Hepatocyte (in vitro differentiated cells): Measurements from ENCODE around the gene NR2C1. TPM values are rescaled to one million over a fixed set of nuclear protein-coding genes. Genes with fewer than 3 reads are reported as not detected.
A peak's percentile ranks its signal among the peaks of the same experiment; 100 is the strongest.

ENCODE experiments used
- DNase-seq: peaks from one replicate; pipeline ENCODE4 v3.0.0-alpha.2; 2016; ENCODE audit warnings: low spot score
- H2AFZ ChIP-seq: fragments of 200-600 bp; sonication (generic); 2 replicates; pipeline ENCODE4 v1.6.0; 2016; ENCODE audit warnings: antibody characterized with exemption, mild to moderate bottlenecking
- H3K27ac ChIP-seq: fragments of 200-600 bp; sonication (generic); 2 replicates; pipeline ENCODE4 v1.5.1; 2016; ENCODE audit warnings: mild to moderate bottlenecking
- H3K27me3 ChIP-seq: fragments of 200-600 bp; sonication (generic); 2 replicates; pipeline ENCODE4 v1.6.1; 2016
- H3K36me3 ChIP-seq: fragments of 200-600 bp; sonication (generic); replicated peaks from 2 replicates; pipeline ENCODE4 v1.5.1; 2016; ENCODE audit warnings: low read depth; ENCODE audit not compliant: insufficient read depth
- H3K4me1 ChIP-seq: fragments of 200-600 bp; sonication (generic); 2 replicates; pipeline ENCODE4 v1.5.1; 2016; ENCODE audit warnings: mild to moderate bottlenecking, moderate library complexity; ENCODE audit not compliant: insufficient read depth
- H3K4me2 ChIP-seq: fragments of 200-600 bp; sonication (generic); 2 replicates; pipeline ENCODE4 v1.6.0; 2016
- H3K4me3 ChIP-seq: fragments of 200-600 bp; sonication (generic); 2 replicates; pipeline ENCODE4 v1.5.1; 2016; ENCODE audit warnings: mild to moderate bottlenecking
- H3K79me2 ChIP-seq: fragments of 200-600 bp; sonication (generic); 2 replicates; pipeline ENCODE4 v1.6.0; 2017; ENCODE audit warnings: mild to moderate bottlenecking
- H3K9me2 ChIP-seq: fragments of 200-600 bp; sonication (generic); replicated peaks from 2 replicates; pipeline ENCODE4 v1.6.0; 2017; ENCODE audit warnings: mild to moderate bottlenecking; ENCODE audit not compliant: insufficient read depth
- H3K9me3 ChIP-seq: fragments of 200-600 bp; sonication (generic); 2 replicates; pipeline ENCODE4 v1.5.1; 2016; ENCODE audit warnings: low read depth, mild to moderate bottlenecking
- H4K20me1 ChIP-seq: fragments of 200-600 bp; sonication (generic); 2 replicates; pipeline ENCODE4 v1.6.0; 2016; ENCODE audit warnings: mild to moderate bottlenecking; ENCODE audit not compliant: insufficient read depth, poor library complexity, severe bottlenecking
- CTCF ChIP-seq: fragments of 200-600 bp; sonication (generic); IDR thresholded peaks from 2 replicates; pipeline ENCODE4 v1.5.1; 2016; ENCODE audit warnings: antibody characterized with exemption, mild to moderate bottlenecking; ENCODE audit not compliant: poor library complexity
- EZH2 ChIP-seq: fragments of 200-600 bp; sonication (generic); IDR thresholded peaks from 2 replicates; pipeline ENCODE4 v1.6.1; 2016; ENCODE audit warnings: antibody characterized with exemption, mild to moderate bottlenecking, borderline replicate concordance
- EZH2phosphoT487 ChIP-seq: fragments of 200-600 bp; sonication (generic); IDR thresholded peaks from one replicate; pipeline ENCODE4 v1.6.1; 2018; ENCODE audit warnings: antibody characterized with exemption, mild to moderate bottlenecking, low read depth, moderate library complexity; ENCODE audit not compliant: unreplicated experiment, severe bottlenecking
- WGBS: methylation state at CpG from one replicate; pipeline ENCODE4 v1.1.6; 2016; ENCODE audit warnings: low lambda C conversion rate; ENCODE audit errors: missing lambda C conversion rate; 5-methylcytosine and 5-hydroxymethylcytosine counted together
- polyA plus RNA-seq: library from polyadenylated mRNA; unstranded; fragments of >200 nt; fragmentation: Nextera tagmentation; extraction: Ambion mirVana; gene quantifications from 2 replicates; pipeline ENCODE4 v1.2.1, GENCODE V29; 2016
- total RNA-seq: library from RNA; depleted of rRNA; stranded (reverse); fragments of >200 nt; gene quantifications from 2 replicates; pipeline ENCODE4 v1.2.3, GENCODE V29; 2014

Gene NR2C1
- total and polyA plus RNA-seq, 2 experiments from 2014 or later, result 28.4 to 40.6 TPM

- Histone ChIP-seq H3K4me1 (peaks cover 4% of the 10 kb centered on the region), H3K9me2 (no peaks in the 10 kb centered on the region), H3K4me3 (no peak overlapping the region), H2AFZ (no peak overlapping the region), H3K27me3 (no peaks in the 10 kb centered on the region), H3K9me3 (no peaks in the 10 kb centered on the region), H3K79me2 (peaks cover 4% of the 10 kb centered on the region), H3K27ac (peak overlapping the region; percentile 75), H3K36me3 (no peaks in the 10 kb centered on the region), H3K4me2 (peak overlapping the region; percentile 35), H4K20me1 (no peaks in the 10 kb centered on the region)
- 42% methylated on average over 5 of the region's 5 CpGs for WGBS
- DNase-seq, result peak; percentile 74
- no peak for TF ChIP-seq CTCF
- no peak for TF ChIP-seq EZH2
- TF ChIP-seq EZH2phosphoT487, result no peak
Measured at GRCh38 chr12:94973221-94973620, 100.2 kb downstream of the NR2C1 start.

- Histone ChIP-seq H3K27me3 (no peaks in the 10 kb centered on the region), H3K4me2 (peak overlapping the region; percentile 8), H3K79me2 (peaks cover 4% of the 10 kb centered on the region), H3K36me3 (no peaks in the 10 kb centered on the region), H3K4me3 (no peak overlapping the region), H3K9me3 (no peaks in the 10 kb centered on the region), H4K20me1 (no peaks in the 10 kb centered on the region), H2AFZ (no peak overlapping the region), H3K27ac (peak overlapping the region; percentile 75), H3K4me1 (peaks cover 4% of the 10 kb centered on the region), H3K9me2 (no peaks in the 10 kb centered on the region)
- 58% methylated on average over 2 of the region's 2 CpGs for WGBS
- TF ChIP-seq EZH2phosphoT487 (no peak), CTCF (no peak), EZH2 (no peak)
- DNase-seq, result no peak
Measured at GRCh38 chr12:94972795-94973194, 100.6 kb downstream of the NR2C1 start.

- H2AFZ ChIP-seq, result no peak overlapping the region
- H3K27me3 ChIP-seq, result no peaks in the 10 kb centered on the region
- WGBS, result 76% methylated on average over 2 of the region's 2 CpGs
- no peaks in the 10 kb centered on the region for H4K20me1 ChIP-seq
- peak overlapping the region; percentile 75 for H3K27ac ChIP-seq
- H3K4me1 ChIP-seq, result peaks cover 4% of the 10 kb centered on the region
- H3K4me3 ChIP-seq, result no peak overlapping the region
- H3K4me2 ChIP-seq, result no peak overlapping the region
- H3K9me2 ChIP-seq, result no peaks in the 10 kb centered on the region
- peaks cover 4% of the 10 kb centered on the region for H3K79me2 ChIP-seq
- H3K9me3 ChIP-seq, result no peaks in the 10 kb centered on the region
- no peaks in the 10 kb centered on the region for H3K36me3 ChIP-seq
- no peak for DNase-seq
- TF ChIP-seq CTCF, result no peak
- no peak for TF ChIP-seq EZH2phosphoT487
- TF ChIP-seq EZH2, result no peak
Measured at GRCh38 chr12:94971923-94972322, 101.5 kb downstream of the NR2C1 start.

GRCh38 chr12:94970560-94970959 lies 102.9 kb downstream of the NR2C1 start:
- Histone ChIP-seq H3K27ac (no peak overlapping the region), H3K4me2 (no peak overlapping the region), H3K79me2 (peaks cover 4% of the 10 kb centered on the region), H2AFZ (no peak overlapping the region), H3K27me3 (no peaks in the 10 kb centered on the region), H4K20me1 (no peaks in the 10 kb centered on the region), H3K4me3 (no peak overlapping the region), H3K4me1 (peaks cover 4% of the 10 kb centered on the region), H3K36me3 (no peaks in the 10 kb centered on the region), H3K9me2 (no peaks in the 10 kb centered on the region), H3K9me3 (no peaks in the 10 kb centered on the region)
- TF ChIP-seq CTCF (no peak), EZH2 (no peak), EZH2phosphoT487 (no peak)
- 95% methylated on average over 1 of the region's 1 CpG for WGBS
- DNase-seq, result no peak
